NCI-H128 (cell line): Measurements from ENCODE around the gene PLPP3.

ENCODE experiments used
- DNase-seq: peaks from one replicate; lab custom pipeline; 2025; ENCODE audit not compliant: unreplicated experiment; lab: John Stamatoyannopoulos, UW

Gene PLPP3

GRCh38 chr1:56525489-56526041 is 53.8 kb downstream of the PLPP3 start:
- no peak for DNase-seq

- no peak for DNase-seq
Observed at GRCh38 chr1:56524263-56524662, 55.1 kb downstream of the PLPP3 start.

GRCh38 chr1:56522680-56523079 is 56.7 kb downstream of the PLPP3 start:
- DNase-seq = no peak

- DNase-seq = no peak
Observed at GRCh38 chr1:56520016-56520601, 59.3 kb downstream of the PLPP3 start.

- DNase-seq = no peak
Observed at GRCh38 chr1:56517404-56518130, 61.8 kb downstream of the PLPP3 start.

- no peak for DNase-seq
Observed at GRCh38 chr1:56516539-56517252, 62.7 kb downstream of the PLPP3 start.

- no peak for DNase-seq
Observed at GRCh38 chr1:56515898-56516538, 63.3 kb downstream of the PLPP3 start.

GRCh38 chr1:56512724-56513494 is 66.5 kb downstream of the PLPP3 start:
- DNase-seq = no peak

GRCh38 chr1:56511766-56512165 is 67.6 kb downstream of the PLPP3 start:
- no peak for DNase-seq

GRCh38 chr1:56511364-56511763 is 68.0 kb downstream of the PLPP3 start:
- no peak for DNase-seq

- no peak for DNase-seq
Observed at GRCh38 chr1:56510642-56511021, 68.7 kb downstream of the PLPP3 start.

- no peak for DNase-seq
Observed at GRCh38 chr1:56509713-56510641, 69.4 kb downstream of the PLPP3 start.

GRCh38 chr1:56508523-56508983 is 70.8 kb downstream of the PLPP3 start:
- no peak for DNase-seq

- no peak for DNase-seq
Observed at GRCh38 chr1:56507925-56508522, 71.3 kb downstream of the PLPP3 start.

- DNase-seq = no peak
Observed at GRCh38 chr1:56506951-56507491, 72.3 kb downstream of the PLPP3 start.

- no peak for DNase-seq
Observed at GRCh38 chr1:56505792-56506743, 73.3 kb downstream of the PLPP3 start.

- no peak for DNase-seq
Observed at GRCh38 chr1:56502700-56503245, 76.6 kb downstream of the PLPP3 start.
